C4-2B (cell line): ENCODE measurements around the gene JARID2.

Source experiments
- ZFX ChIP-seq: fragments of 450-650 bp; IDR thresholded peaks from 2 replicates; pipeline ENCODE4 v1.6.1; 2017
- TF ChIP-seq, protein P1 (sequence below): fragments of 450-650 bp; conservative IDR thresholded peaks from 2 replicates; pipeline ENCODE4 v1.5.1; 2017; ENCODE audit warnings: mild to moderate bottlenecking

DNA sequence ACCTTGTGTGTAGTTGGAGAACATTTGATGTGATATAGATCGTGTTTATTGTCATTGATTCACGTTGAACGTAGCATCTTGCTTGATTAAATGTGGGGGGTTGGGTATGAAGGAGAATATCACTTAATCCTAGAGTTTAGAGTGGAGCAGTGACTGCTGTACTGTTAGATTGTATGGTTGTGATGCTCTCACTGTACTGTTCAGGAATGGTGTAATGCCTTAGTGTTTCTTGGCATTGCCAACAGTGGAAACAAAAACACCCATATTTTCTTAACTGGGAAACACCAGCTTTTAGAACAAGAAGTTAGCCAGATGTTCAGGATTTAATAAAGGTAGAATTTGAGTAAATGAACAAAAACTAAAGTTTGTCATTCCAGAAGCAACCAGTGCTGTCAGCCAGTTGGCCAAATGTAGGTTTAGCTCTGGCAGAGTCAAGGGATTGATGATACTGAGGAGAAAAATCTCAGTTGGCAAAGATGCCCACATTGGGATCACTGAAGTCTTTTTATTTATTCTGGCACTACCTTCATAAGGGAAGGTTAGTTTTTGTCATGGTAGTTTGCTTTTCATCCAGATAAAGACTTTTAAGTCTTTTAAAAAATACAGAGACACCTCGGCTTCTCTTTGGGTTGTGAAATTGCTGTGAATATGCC lies 129.9 kb downstream of the JARID2 start:
- TF ChIP-seq, protein P1, sequence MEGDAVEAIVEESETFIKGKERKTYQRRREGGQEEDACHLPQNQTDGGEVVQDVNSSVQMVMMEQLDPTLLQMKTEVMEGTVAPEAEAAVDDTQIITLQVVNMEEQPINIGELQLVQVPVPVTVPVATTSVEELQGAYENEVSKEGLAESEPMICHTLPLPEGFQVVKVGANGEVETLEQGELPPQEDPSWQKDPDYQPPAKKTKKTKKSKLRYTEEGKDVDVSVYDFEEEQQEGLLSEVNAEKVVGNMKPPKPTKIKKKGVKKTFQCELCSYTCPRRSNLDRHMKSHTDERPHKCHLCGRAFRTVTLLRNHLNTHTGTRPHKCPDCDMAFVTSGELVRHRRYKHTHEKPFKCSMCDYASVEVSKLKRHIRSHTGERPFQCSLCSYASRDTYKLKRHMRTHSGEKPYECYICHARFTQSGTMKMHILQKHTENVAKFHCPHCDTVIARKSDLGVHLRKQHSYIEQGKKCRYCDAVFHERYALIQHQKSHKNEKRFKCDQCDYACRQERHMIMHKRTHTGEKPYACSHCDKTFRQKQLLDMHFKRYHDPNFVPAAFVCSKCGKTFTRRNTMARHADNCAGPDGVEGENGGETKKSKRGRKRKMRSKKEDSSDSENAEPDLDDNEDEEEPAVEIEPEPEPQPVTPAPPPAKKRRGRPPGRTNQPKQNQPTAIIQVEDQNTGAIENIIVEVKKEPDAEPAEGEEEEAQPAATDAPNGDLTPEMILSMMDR, result no peak
- no peak for TF ChIP-seq ZFX
